ENCODE measurements around the gene DYNC1LI2.

DYNC1LI2 gene

GRCh38 chr16:66740010-66740409 is 11.4 kb downstream of the DYNC1LI2 start:
- H3K4me2 ChIP-seq (ENCODE audit: low read depth, low read length): no peak overlapping the region
- peaks cover 52% of the 10 kb centered on the region for H3K79me2 ChIP-seq (ENCODE audit: low read length)
- peaks cover 6% of the 10 kb centered on the region; the same call in 1 of the 2 replicates for H3K36me3 ChIP-seq (replicated peaks; ENCODE audit: insufficient read depth, low read length)
- no peaks in the 10 kb centered on the region for H3K9me3 ChIP-seq (replicated peaks; ENCODE audit: insufficient read depth, low read length)
- no peaks in the 10 kb centered on the region for H3K4me1 ChIP-seq (ENCODE audit: low read length)
- no peaks in the 10 kb centered on the region for H3F3A ChIP-seq (ENCODE audit: insufficient read depth, low read length)
- H3K27me3 ChIP-seq (replicated peaks; ENCODE audit: insufficient read depth, low read length): no peaks in the 10 kb centered on the region
- no peaks in the 10 kb centered on the region for H3K9me2 ChIP-seq (replicated peaks; ENCODE audit: insufficient read depth, low read length)
- H3K4me3 ChIP-seq (ENCODE audit: low read length): no peak overlapping the region
- no peak overlapping the region for H3K27ac ChIP-seq (ENCODE audit: low read length)
- peaks cover 5% of the 10 kb centered on the region; the same call in 1 of the 2 replicates for H4K20me1 ChIP-seq (ENCODE audit: insufficient read depth, low read length)
- no peak overlapping the region for H2AFZ ChIP-seq (ENCODE audit: low read length)
- no peak overlapping the region for H3K9ac ChIP-seq (ENCODE audit: low read length)
- TF ChIP-seq EZH2phosphoT487 (IDR thresholded peaks at IDR 0.05; ENCODE audit: low read length) (no peak), CTCF (IDR thresholded peaks at IDR 0.05; ENCODE audit: low read length) (peak; percentile 75)
- DNase-seq: peak; percentile 39

GRCh38 chr16:66735891-66736290 is 15.5 kb downstream of the DYNC1LI2 start:
- Histone ChIP-seq H3K27ac (ENCODE audit: low read length) (no peak overlapping the region), H3K9me3 (replicated peaks; ENCODE audit: insufficient read depth, low read length) (no peaks in the 10 kb centered on the region), H3K4me2 (ENCODE audit: low read depth, low read length) (no peak overlapping the region), H3K79me2 (ENCODE audit: low read length) (peaks cover 26% of the 10 kb centered on the region), H3K27me3 (replicated peaks; ENCODE audit: insufficient read depth, low read length) (no peaks in the 10 kb centered on the region), H3F3A (ENCODE audit: insufficient read depth, low read length) (no peaks in the 10 kb centered on the region), H2AFZ (ENCODE audit: low read length) (no peak overlapping the region), H4K20me1 (ENCODE audit: insufficient read depth, low read length) (peaks cover 5% of the 10 kb centered on the region; the same call in 1 of the 2 replicates), H3K4me1 (ENCODE audit: low read length) (no peaks in the 10 kb centered on the region), H3K9me2 (replicated peaks; ENCODE audit: insufficient read depth, low read length) (no peaks in the 10 kb centered on the region), H3K4me3 (ENCODE audit: low read length) (no peak overlapping the region), H3K9ac (ENCODE audit: low read length) (no peak overlapping the region), H3K36me3 (replicated peaks; ENCODE audit: insufficient read depth, low read length) (peaks cover 5% of the 10 kb centered on the region; the same call in 1 of the 2 replicates)
- no peak for TF ChIP-seq EZH2phosphoT487 (IDR thresholded peaks at IDR 0.05; ENCODE audit: low read length)
- no peak for TF ChIP-seq EZH2 (optimal IDR thresholded peaks at IDR 0.05; ENCODE audit: low read depth, low read length)
- TF ChIP-seq CTCF (IDR thresholded peaks at IDR 0.05; ENCODE audit: low read length): no peak
- DNase-seq: no peak

GRCh38 chr16:66731101-66731500 is 20.3 kb downstream of the DYNC1LI2 start:
- Histone ChIP-seq H3K27me3 (replicated peaks; ENCODE audit: insufficient read depth, low read length) (no peaks in the 10 kb centered on the region), H3K4me1 (ENCODE audit: low read length) (no peaks in the 10 kb centered on the region), H3K4me3 (ENCODE audit: low read length) (no peak overlapping the region), H3K79me2 (ENCODE audit: low read length) (no peaks in the 10 kb centered on the region), H2AFZ (ENCODE audit: low read length) (no peak overlapping the region), H3K9ac (ENCODE audit: low read length) (no peak overlapping the region), H3K9me3 (replicated peaks; ENCODE audit: insufficient read depth, low read length) (no peaks in the 10 kb centered on the region), H3K36me3 (replicated peaks; ENCODE audit: insufficient read depth, low read length) (0 out of 2 replicates have a peak, but pooled peaks cover 5% of the 10 kb centered on the region), H3K27ac (ENCODE audit: low read length) (no peak overlapping the region), H3F3A (ENCODE audit: insufficient read depth, low read length) (0 out of 2 replicates have a peak, but pooled peaks cover 5% of the 10 kb centered on the region), H3K4me2 (ENCODE audit: low read depth, low read length) (no peak overlapping the region), H3K9me2 (replicated peaks; ENCODE audit: insufficient read depth, low read length) (no peaks in the 10 kb centered on the region), H4K20me1 (ENCODE audit: insufficient read depth, low read length) (no peaks in the 10 kb centered on the region)
- no peak for DNase-seq
- TF ChIP-seq CTCF (IDR thresholded peaks at IDR 0.05; ENCODE audit: low read length): no peak
- TF ChIP-seq EZH2phosphoT487 (IDR thresholded peaks at IDR 0.05; ENCODE audit: low read length): no peak
- TF ChIP-seq EZH2 (optimal IDR thresholded peaks at IDR 0.05; ENCODE audit: low read depth, low read length): no peak

Data from MM.1S (cell line).